ENCODE results near the gene ARHGEF7.

GRCh38 chr13:111272117-111272516 is 157.0 kb downstream of the ARHGEF7 start:
- TF ChIP-seq CTCF (conservative IDR thresholded peaks at IDR 0.05), result no peak
- no peak for TF ChIP-seq ZFX (IDR thresholded peaks at IDR 0.05)

Data from C4-2B (cell line).